ENCODE measurements around the gene SLC9A2. TPM values are rescaled to one million over a fixed set of nuclear protein-coding genes. Genes with fewer than 3 reads are reported as not detected.

Gene SLC9A2
- total and polyA plus RNA-seq, 2 of the 13 experiments (the other 11 are each of a cell fraction or from before 2014, with no cell fraction given), result 0.02 TPM; not detected in 1

- TF ChIP-seq PAXIP1 (CRISPR knock-in tag; conservative IDR thresholded peaks at IDR 0.05) (no peak), MATR3 (CRISPR knock-in tag; IDR thresholded peaks at IDR 0.05) (no peak), TOE1 (CRISPR knock-in tag; IDR thresholded peaks at IDR 0.05) (no peak), ZNF530 (CRISPR knock-in tag; IDR thresholded peaks at IDR 0.05; ENCODE audit: low read depth) (no peak), MTA1 (CRISPR knock-in tag; IDR thresholded peaks at IDR 0.05; ENCODE audit: borderline replicate concordance) (no peak), KLF13 (CRISPR knock-in tag; IDR thresholded peaks at IDR 0.05) (no peak), NR2F2 (IDR thresholded peaks at IDR 0.05; ENCODE audit: borderline replicate concordance, low read depth) (no peak), LBX2 (CRISPR knock-in tag; IDR thresholded peaks at IDR 0.05; ENCODE audit: borderline replicate concordance) (no peak), ZMAT3 (CRISPR knock-in tag; conservative IDR thresholded peaks at IDR 0.05) (no peak), SAP130 (CRISPR knock-in tag; IDR thresholded peaks at IDR 0.05; ENCODE audit: low read depth) (no peak; the same call in 1 of the 2 replicates), E2F5 (CRISPR knock-in tag; conservative IDR thresholded peaks at IDR 0.05) (no peak), PRDM4 (CRISPR knock-in tag; IDR thresholded peaks at IDR 0.05; ENCODE audit: borderline replicate concordance) (no peak), ZNF101 (CRISPR knock-in tag; IDR thresholded peaks at IDR 0.05; ENCODE audit: borderline replicate concordance, low read depth) (no peak), PAF1 (CRISPR knock-in tag; IDR thresholded peaks at IDR 0.05) (no peak), FOXC1 (CRISPR knock-in tag; IDR thresholded peaks at IDR 0.05; ENCODE audit: borderline replicate concordance) (no peak), GFI1 (CRISPR knock-in tag; IDR thresholded peaks at IDR 0.05; ENCODE audit: borderline replicate concordance) (no peak), ZNF678 (CRISPR knock-in tag; IDR thresholded peaks at IDR 0.05) (0 out of 2 replicates have a peak, but pooled peaks have one; percentile 66), ZC3H4 (CRISPR knock-in tag; IDR thresholded peaks at IDR 0.05; ENCODE audit: borderline replicate concordance) (no peak), ZMYM3 (CRISPR knock-in tag; IDR thresholded peaks at IDR 0.05) (no peak), TSC22D2 (CRISPR knock-in tag; IDR thresholded peaks at IDR 0.05; ENCODE audit: borderline replicate concordance) (no peak)
- TF ChIP-seq, protein P1, sequence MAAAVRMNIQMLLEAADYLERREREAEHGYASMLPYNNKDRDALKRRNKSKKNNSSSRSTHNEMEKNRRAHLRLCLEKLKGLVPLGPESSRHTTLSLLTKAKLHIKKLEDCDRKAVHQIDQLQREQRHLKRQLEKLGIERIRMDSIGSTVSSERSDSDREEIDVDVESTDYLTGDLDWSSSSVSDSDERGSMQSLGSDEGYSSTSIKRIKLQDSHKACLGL (CRISPR knock-in tag; IDR thresholded peaks at IDR 0.05), result no peak
Observed at GRCh38 chr2:102735416-102736109, 116.2 kb downstream of the SLC9A2 start (continued).

All from HepG2 (cell line).